H1 (cell line): ENCODE results near the gene TTC23. TPM values are rescaled to one million over a fixed set of nuclear protein-coding genes. Genes with fewer than 3 reads are reported as not detected.

Experiments
- CTCF ChIA-PET: fragments of 300-600 bp; sonication (Branson Sonifier 250); formaldehyde crosslinking; loops from one replicate; lab custom pipeline; 2021; ENCODE audit not compliant: partially characterized antibody; lab: Charles Lee
- POLR2A ChIA-PET: fragments of 300-600 bp; sonication (Branson Sonifier 250); formaldehyde crosslinking; loops from one replicate; lab custom pipeline; 2021; ENCODE audit warnings: inconsistent platforms; ENCODE audit not compliant: partially characterized antibody; lab: Charles Lee
- DNase-seq, 2 experiments: peaks; one replicate each; pipeline versions ENCODE4 v3.0.0 to v3.0.0-alpha.2; 2010 to 2022; ENCODE audit warnings: low spot score in 2 of 2, low read depth in 1 of 2, mixed read lengths in 1 of 2
- FAIRE-seq: peaks from 2 replicates; lab custom pipeline; 2011; peaks lifted over from hg19 to GRCh38; lab: Jason Lieb, UNC
- H2AFZ ChIP-seq: 2 replicates; pipeline ENCODE4 v1.8.1; 2012; ENCODE audit warnings: low read length, inconsistent platforms
- H2AK5ac ChIP-seq: 2 replicates; pipeline ENCODE4 v1.6.1; 2013; ENCODE audit warnings: low read depth, low read length
- H2BK120ac ChIP-seq: replicated peaks from 2 replicates; pipeline ENCODE3; 2013; ENCODE audit warnings: low read depth, low read length, inconsistent platforms
- H2BK12ac ChIP-seq: 2 replicates; pipeline ENCODE4 v1.6.1; 2013; ENCODE audit warnings: low read depth, low read length
- H2BK15ac ChIP-seq: 2 replicates; pipeline ENCODE4 v1.6.1; 2013; ENCODE audit warnings: low read length
- H2BK20ac ChIP-seq: 2 replicates; pipeline ENCODE4 v1.6.1; 2013; ENCODE audit warnings: low read length
- H2BK5ac ChIP-seq: 2 replicates; pipeline ENCODE4 v1.6.1; 2013; ENCODE audit warnings: low read depth, low read length
- H3K14ac ChIP-seq: 2 replicates; pipeline ENCODE4 v1.6.1; 2013; ENCODE audit warnings: inconsistent platforms; ENCODE audit not compliant: insufficient read length
- H3K18ac ChIP-seq: 2 replicates; pipeline ENCODE4 v1.6.1; 2013; ENCODE audit warnings: low read length; ENCODE audit errors: extremely low read depth
- H3K23ac ChIP-seq: 2 replicates; pipeline ENCODE4 v1.6.1; 2013; ENCODE audit warnings: inconsistent platforms; ENCODE audit not compliant: insufficient read length
- H3K23me2 ChIP-seq: 2 replicates; pipeline ENCODE4 v1.6.1; 2013; ENCODE audit warnings: low read depth, low read length
- H3K27ac ChIP-seq: 2 replicates; pipeline ENCODE4 v1.6.1; 2011; ENCODE audit warnings: low read depth, low read length, inconsistent platforms
- H3K27me3 ChIP-seq, 4 experiments: replicated peaks in 1 of 4; 1 replicate in 1 of 4; 2 replicates in 3 of 4; pipeline versions ENCODE4 v1.6.1 to v1.8.1; 2011 to 2013; ENCODE audit warnings: low read length in 3 of 4, mild to moderate bottlenecking in 3 of 4, inconsistent platforms in 2 of 4, mixed read lengths in 2 of 4, moderate library complexity in 1 of 4; ENCODE audit not compliant: control insufficient read depth in 3 of 4, insufficient read depth in 3 of 4; ENCODE audit errors: extremely low read depth in 1 of 4
- H3K36me3 ChIP-seq, 4 experiments: 2 replicates each; pipeline versions ENCODE4 v1.6.1 to v1.8.1; 2011 to 2013; ENCODE audit warnings: mild to moderate bottlenecking in 4 of 4, low read length in 3 of 4, moderate library complexity in 2 of 4, control low read depth in 1 of 4, inconsistent platforms in 1 of 4; ENCODE audit not compliant: insufficient read depth in 4 of 4, control insufficient read depth in 2 of 4
- H3K4ac ChIP-seq: replicated peaks from 2 replicates; pipeline ENCODE3; 2013; ENCODE audit warnings: low read length, low read depth, mixed read lengths, inconsistent platforms; ENCODE audit not compliant: insufficient read length
- H3K4me1 ChIP-seq, 4 experiments: replicated peaks in 1 of 4; 1 replicate in 1 of 4; 2 replicates in 3 of 4; pipeline versions ENCODE4 v1.6.1 to v1.8.1; 2011 to 2013; ENCODE audit warnings: low read length in 3 of 4, inconsistent platforms in 2 of 4, mixed read lengths in 1 of 4; ENCODE audit not compliant: insufficient read depth in 4 of 4, control insufficient read depth in 3 of 4
- H3K4me2 ChIP-seq, 2 experiments: 2 replicates each; pipeline versions ENCODE4 v1.6.1 to v1.8.1; 2011 to 2013; ENCODE audit warnings: low read depth in 2 of 2, low read length in 2 of 2, control low read depth in 1 of 2, inconsistent platforms in 1 of 2, mild to moderate bottlenecking in 1 of 2; ENCODE audit not compliant: insufficient read depth in 1 of 2
- H3K4me3 ChIP-seq, 4 experiments: fragments of 200-600, 300-600 bp in 1 of 4; sonication (generic), shearing (Covaris generic), sonication (Bioruptor Twin) in 1 of 4; 2 replicates each; pipeline versions ENCODE4 v1.5.1 to v1.8.1; 2011 to 2016; ENCODE audit warnings: low read length in 4 of 4, low read depth in 3 of 4, control low read depth in 2 of 4, inconsistent platforms in 2 of 4, mild to moderate bottlenecking in 2 of 4, mixed read lengths in 1 of 4, moderate library complexity in 1 of 4; ENCODE audit not compliant: insufficient read depth in 2 of 4; ENCODE audit errors: extremely low read depth in 1 of 4
- H3K56ac ChIP-seq: replicated peaks from 2 replicates; pipeline ENCODE3; 2013; ENCODE audit warnings: low read depth, mild to moderate bottlenecking, mixed read lengths, low read length, inconsistent platforms; ENCODE audit not compliant: insufficient read length
- H3K79me1 ChIP-seq: 2 replicates; pipeline ENCODE4 v1.6.1; 2013; ENCODE audit warnings: low read depth, low read length, control low read depth
- H3K79me2 ChIP-seq, 2 experiments: 2 replicates each; pipeline versions ENCODE4 v1.6.1 to v1.8.1; 2012 to 2013; ENCODE audit warnings: low read length in 2 of 2, mild to moderate bottlenecking in 2 of 2, inconsistent platforms in 1 of 2; ENCODE audit not compliant: insufficient read depth in 2 of 2, control insufficient read depth in 1 of 2
- H3K9ac ChIP-seq, 4 experiments: replicated peaks in 1 of 4; 1 replicate in 1 of 4; 2 replicates in 3 of 4; pipeline versions ENCODE4 v1.6.1 to v1.8.1; 2011 to 2013; ENCODE audit warnings: low read depth in 3 of 4, low read length in 3 of 4, control low read depth in 2 of 4, mild to moderate bottlenecking in 2 of 4, moderate library complexity in 2 of 4, inconsistent platforms in 1 of 4; ENCODE audit errors: extremely low read depth in 1 of 4
- H3K9me3 ChIP-seq, 2 experiments: 2 replicates each; pipeline versions ENCODE4 v1.6.1 to v1.8.1; 2012 to 2013; ENCODE audit warnings: mild to moderate bottlenecking in 2 of 2, moderate library complexity in 2 of 2, control low read depth in 1 of 2, inconsistent platforms in 1 of 2, low read depth in 1 of 2, low read length in 1 of 2, mixed read lengths in 1 of 2; ENCODE audit not compliant: insufficient read depth in 2 of 2
- H4K20me1 ChIP-seq, 2 experiments: replicated peaks in 1 of 2; 2 replicates each; pipeline versions ENCODE3 to v1.8.1; 2011 to 2013; ENCODE audit warnings: inconsistent platforms in 2 of 2, low read length in 2 of 2, mild to moderate bottlenecking in 1 of 2; ENCODE audit not compliant: insufficient read depth in 2 of 2, control insufficient read depth in 1 of 2
- H4K5ac ChIP-seq: 2 replicates; pipeline ENCODE4 v1.6.1; 2013; ENCODE audit warnings: low read length, low read depth, mixed read lengths, inconsistent platforms; ENCODE audit not compliant: insufficient read length
- H4K8ac ChIP-seq: 2 replicates; pipeline ENCODE4 v1.8.0; 2013; ENCODE audit warnings: mild to moderate bottlenecking, moderate library complexity, low read length, inconsistent platforms; ENCODE audit not compliant: insufficient read depth; ENCODE audit errors: extremely low read depth
- H4K91ac ChIP-seq: replicated peaks from 2 replicates; pipeline ENCODE3; 2013; ENCODE audit warnings: low read length, mixed read lengths, inconsistent platforms; ENCODE audit not compliant: insufficient read length
- BACH1 ChIP-seq: IDR thresholded peaks from 2 replicates; pipeline ENCODE4 v1.6.1; 2012; ENCODE audit warnings: low read length, improper control_type of control experiment
- CBX5 ChIP-seq: fragments of 300-800, 300-1000 bp; sonication (generic); IDR thresholded peaks from 2 replicates; pipeline ENCODE4 v1.7.1; 2016; ENCODE audit warnings: antibody characterized with exemption, low read length, low read depth
- CHD2 ChIP-seq: IDR thresholded peaks from 2 replicates; pipeline ENCODE4 v1.6.1; 2012; ENCODE audit warnings: low read length, improper control_type of control experiment
- EP300 ChIP-seq, 2 experiments: IDR thresholded peaks; 1 replicate in 1 of 2; 2 replicates in 1 of 2; pipeline ENCODE4 v1.6.1; 2011 to 2012; ENCODE audit warnings: low read depth in 2 of 2, low read length in 2 of 2, mild to moderate bottlenecking in 2 of 2, borderline replicate concordance in 1 of 2, inconsistent platforms in 1 of 2, moderate library complexity in 1 of 2
- HDAC2 ChIP-seq, 2 experiments: fragments of 300-600 bp in 1 of 2; sonication (generic) in 1 of 2; IDR thresholded peaks; 2 replicates each; pipeline ENCODE4 v1.6.1; 2011 to 2012; ENCODE audit warnings: low read depth in 2 of 2, low read length in 2 of 2, mild to moderate bottlenecking in 2 of 2, moderate library complexity in 2 of 2, borderline replicate concordance in 1 of 2, inconsistent platforms in 1 of 2
- KDM5A ChIP-seq: fragments of 200-600 bp; IDR thresholded peaks from 2 replicates; pipeline ENCODE4 v1.7.1; 2012; ENCODE audit warnings: mild to moderate bottlenecking, low read length, inconsistent platforms, mixed read lengths
- MAFK ChIP-seq: IDR thresholded peaks from 2 replicates; pipeline ENCODE4 v1.6.1; 2012; ENCODE audit warnings: low read depth, mild to moderate bottlenecking, improper control_type of control experiment, low read length
- SAP30 ChIP-seq: fragments of 300-600 bp; sonication (generic); IDR thresholded peaks from 2 replicates; pipeline ENCODE4 v1.7.1; 2012; ENCODE audit warnings: low read length, moderate library complexity, mild to moderate bottlenecking, inconsistent platforms; ENCODE audit not compliant: insufficient read depth, insufficient replicate concordance
- TCF12 ChIP-seq: IDR thresholded peaks from 2 replicates; pipeline ENCODE4 v1.6.1; 2011; ENCODE audit warnings: low read depth, mild to moderate bottlenecking, low read length
- TEAD4 ChIP-seq: IDR thresholded peaks from 2 replicates; pipeline ENCODE4 v1.6.1; 2012; ENCODE audit warnings: low read depth, low read length, inconsistent platforms, mixed read lengths
- WGBS, 2 experiments: shearing (Covaris generic) in 1 of 2; methylation state at CpG; one replicate each; pipeline versions ENCODE4 v1.1.6 to v1.1.7; 2013 to 2015; ENCODE audit warnings: low lambda C conversion rate in 2 of 2, mixed read lengths in 2 of 2, inconsistent platforms in 1 of 2, low coverage in 1 of 2, missing lambda C conversion rate in 1 of 2; ENCODE audit not compliant: insufficient replicate concordance in 2 of 2, insufficient coverage in 1 of 2, insufficient read length in 1 of 2; ENCODE audit errors: extremely low coverage in 1 of 2, missing lambda C conversion rate in 1 of 2; 5-methylcytosine and 5-hydroxymethylcytosine counted together
- polyA plus RNA-seq, 7 experiments: library from polyadenylated mRNA; depleted of rRNA in 3 of 7; stranded (reverse) in 5 of 7; unstranded in 2 of 7; fragments of >200 nt in 5 of 7; fragments of 200-250 nt in 2 of 7; gene quantifications; 1 replicate in 5 of 7; 2 replicates in 1 of 7; 4 replicates in 1 of 7; pipeline versions ENCODE4 v1.2.1 to v1.2.3, GENCODE V29; 2011 to 2013; ENCODE audit warnings: missing spikeins in 2 of 7, mixed read lengths in 2 of 7
- total RNA-seq: library from RNA; stranded (reverse); fragmentation: NEBNext Ultra II Directional; extraction: Animal tissue kit (Norgen Biotek cat#: 25700); gene quantifications from 2 replicates; pipeline ENCODE4 v1.2.1, GENCODE V29; 2021
- TF ChIP-seq, protein P1 (sequence below): IDR thresholded peaks from 2 replicates; pipeline ENCODE4 v1.6.1; 2012; ENCODE audit warnings: low read length, inconsistent platforms

TTC23 gene
- total and polyA plus RNA-seq, 2 of the 8 experiments (the other 6 are each of a cell fraction or from before 2014, with no cell fraction given) = 4.8 to 23.0 TPM

DNA sequence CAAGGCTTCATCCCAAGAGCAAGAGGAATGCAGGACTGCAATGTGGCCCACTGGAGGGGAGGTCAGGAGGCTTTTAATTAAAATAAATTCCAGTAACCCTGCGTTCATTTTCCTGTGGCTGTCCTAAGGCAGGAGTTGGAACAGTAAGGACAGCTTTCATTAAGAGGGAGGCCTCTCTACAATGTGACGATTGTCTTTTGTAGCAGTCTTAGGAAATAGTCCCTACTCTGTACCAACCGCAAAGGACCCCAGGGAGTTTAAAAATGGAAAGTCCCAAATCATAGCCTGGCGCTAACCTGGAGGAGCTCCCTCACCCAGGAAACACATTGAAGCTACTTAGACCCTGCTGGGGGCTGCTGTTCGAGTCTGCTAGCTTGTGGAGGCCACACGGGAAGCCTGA, 81.7 kb downstream of the TTC23 start:
- Histone ChIP-seq H3K79me2 (no peaks in the 10 kb centered on the region), H3K23me2 (no peaks in the 10 kb centered on the region), H4K91ac (no peak overlapping the region), H3K36me3 (peaks cover 0 to 2% (median 0%) of the 10 kb centered on the region in 4 experiments; a peak in 4 of 8 replicates), H3K4me2 (no peak overlapping the region), H3K56ac (no peak overlapping the region), H2BK20ac (no peak overlapping the region), H3K18ac (no peak overlapping the region), H3K23ac (no peak overlapping the region), H2BK12ac (no peak overlapping the region), H3K4me3 (no peak overlapping the region), H3K79me1 (no peaks in the 10 kb centered on the region), H3K9me3 (no peaks in the 10 kb centered on the region), H2BK5ac (no peak overlapping the region), H3K4me1 (no peaks in the 10 kb centered on the region), H4K5ac (no peak overlapping the region), H3K14ac (no peak overlapping the region), H4K8ac (no peak overlapping the region), H3K27me3 (no peaks in the 10 kb centered on the region), H3K4ac (no peak overlapping the region), H4K20me1 (no peaks in the 10 kb centered on the region), H2BK120ac (no peak overlapping the region), H2BK15ac (no peak overlapping the region), H2AFZ (no peak overlapping the region), H3K27ac (no peak overlapping the region), H3K9ac (no peak overlapping the region), H2AK5ac (no peak overlapping the region)
- FAIRE-seq = no peak
- ChIA-PET CTCF (interaction anchor here (0.7 to 1.5 kb wide), 5 partner anchors 14 to 67 kb away, joined by 3 to 4 read pairs (median 3); no protein-coding TSS in a partner anchor), POLR2A (no interaction called here)
- TF ChIP-seq KDM5A (no peak), HDAC2 (IDR thresholded peaks at IDR 0.05; ENCODE audit: borderline replicate concordance in 1 of 2, low read depth in 2 of 2, low read length in 2 of 2) (no peak), TEAD4 (no peak), CHD2 (no peak), MAFK (no peak), TCF12 (no peak), CBX5 (no peak), EP300 (IDR thresholded peaks at IDR 0.05; ENCODE audit: borderline replicate concordance in 1 of 2, low read depth in 2 of 2, low read length in 2 of 2) (no peak), SAP30 (no peak), BACH1 (no peak)
- TF ChIP-seq, protein P1, sequence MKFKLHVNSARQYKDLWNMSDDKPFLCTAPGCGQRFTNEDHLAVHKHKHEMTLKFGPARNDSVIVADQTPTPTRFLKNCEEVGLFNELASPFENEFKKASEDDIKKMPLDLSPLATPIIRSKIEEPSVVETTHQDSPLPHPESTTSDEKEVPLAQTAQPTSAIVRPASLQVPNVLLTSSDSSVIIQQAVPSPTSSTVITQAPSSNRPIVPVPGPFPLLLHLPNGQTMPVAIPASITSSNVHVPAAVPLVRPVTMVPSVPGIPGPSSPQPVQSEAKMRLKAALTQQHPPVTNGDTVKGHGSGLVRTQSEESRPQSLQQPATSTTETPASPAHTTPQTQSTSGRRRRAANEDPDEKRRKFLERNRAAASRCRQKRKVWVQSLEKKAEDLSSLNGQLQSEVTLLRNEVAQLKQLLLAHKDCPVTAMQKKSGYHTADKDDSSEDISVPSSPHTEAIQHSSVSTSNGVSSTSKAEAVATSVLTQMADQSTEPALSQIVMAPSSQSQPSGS = no peak
- WGBS, 2 experiments = 79% methylated on average over 6 of the region's 6 CpGs; no CpG with 5 or more reads in 1 of the 2 experiments
- no peak for DNase-seq
